ENCODE measurements around the gene TTC17. TPM values are rescaled to one million over a fixed set of nuclear protein-coding genes. Genes with fewer than 3 reads are reported as not detected.

TTC17 gene
- polyA plus RNA-seq, 1 donor (not counting 4 experiments of a cell fraction or from before 2014, with no cell fraction given), result 53.4 TPM

GRCh38 chr11:43497144-43497543, 138.4 kb downstream of the TTC17 start:
- TF ChIP-seq, protein P1, sequence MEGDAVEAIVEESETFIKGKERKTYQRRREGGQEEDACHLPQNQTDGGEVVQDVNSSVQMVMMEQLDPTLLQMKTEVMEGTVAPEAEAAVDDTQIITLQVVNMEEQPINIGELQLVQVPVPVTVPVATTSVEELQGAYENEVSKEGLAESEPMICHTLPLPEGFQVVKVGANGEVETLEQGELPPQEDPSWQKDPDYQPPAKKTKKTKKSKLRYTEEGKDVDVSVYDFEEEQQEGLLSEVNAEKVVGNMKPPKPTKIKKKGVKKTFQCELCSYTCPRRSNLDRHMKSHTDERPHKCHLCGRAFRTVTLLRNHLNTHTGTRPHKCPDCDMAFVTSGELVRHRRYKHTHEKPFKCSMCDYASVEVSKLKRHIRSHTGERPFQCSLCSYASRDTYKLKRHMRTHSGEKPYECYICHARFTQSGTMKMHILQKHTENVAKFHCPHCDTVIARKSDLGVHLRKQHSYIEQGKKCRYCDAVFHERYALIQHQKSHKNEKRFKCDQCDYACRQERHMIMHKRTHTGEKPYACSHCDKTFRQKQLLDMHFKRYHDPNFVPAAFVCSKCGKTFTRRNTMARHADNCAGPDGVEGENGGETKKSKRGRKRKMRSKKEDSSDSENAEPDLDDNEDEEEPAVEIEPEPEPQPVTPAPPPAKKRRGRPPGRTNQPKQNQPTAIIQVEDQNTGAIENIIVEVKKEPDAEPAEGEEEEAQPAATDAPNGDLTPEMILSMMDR (optimal IDR thresholded peaks at IDR 0.05 in 1 of 3, IDR thresholded peaks at IDR 0.05 in 1 of 3, conservative IDR thresholded peaks at IDR 0.05 in 1 of 3; ENCODE audit: extremely low read depth in 1 of 3, insufficient read depth in 2 of 3, low read length in 3 of 3), result no peak
- TF ChIP-seq EZH2 (IDR thresholded peaks at IDR 0.05; ENCODE audit: low read length), result no peak
- dilution Hi-C loops (cut with MboI; ENCODE audit: extremely low pct_ligation_motif_present, low sequenced_read_pairs), result no loop called here

GRCh38 chr11:43498561-43498960, 139.8 kb downstream of the TTC17 start:
- H3K27ac ChIP-seq (ENCODE audit: control insufficient read depth, insufficient read depth, low read length), result no peak overlapping the region
- DNase-seq (ENCODE audit: low read depth, low spot score) (no peak), FAIRE-seq (no peak)
- H3K4me3 ChIP-seq (ENCODE audit: control insufficient read depth in 2 of 3, extremely low read depth in 1 of 3, insufficient read depth in 2 of 3, low read depth in 1 of 3, low read length in 3 of 3), result no peak overlapping the region
- H3K36me3 ChIP-seq (ENCODE audit: control insufficient read depth in 2 of 2, extremely low read depth in 1 of 2, insufficient read depth in 2 of 2, low read length in 2 of 2), result peaks cover 0 to 2% of the 10 kb centered on the region in 2 experiments
- no peaks in the 10 kb centered on the region for H3K9me1 ChIP-seq (ENCODE audit: control insufficient read depth, extremely low read depth, insufficient read depth, low read length)
- no peaks in the 10 kb centered on the region for H3K27me3 ChIP-seq (ENCODE audit: control insufficient read depth, extremely low read depth, insufficient read depth, low read length)
- no peak overlapping the region for H2AFZ ChIP-seq (ENCODE audit: control insufficient read depth, low read length)
- no peak for TF ChIP-seq EZH2 (IDR thresholded peaks at IDR 0.05; ENCODE audit: low read length)
- TF ChIP-seq, protein P1 (optimal IDR thresholded peaks at IDR 0.05 in 1 of 3, IDR thresholded peaks at IDR 0.05 in 1 of 3, conservative IDR thresholded peaks at IDR 0.05 in 1 of 3; ENCODE audit: extremely low read depth in 1 of 3, insufficient read depth in 2 of 3, low read length in 3 of 3), result no peak
- H3K4me2 ChIP-seq (ENCODE audit: control insufficient read depth, extremely low read depth, insufficient read depth, low read depth, low read length), result no peak overlapping the region
- dilution Hi-C loops (cut with MboI; ENCODE audit: extremely low pct_ligation_motif_present, low sequenced_read_pairs), result no loop called here
- no peaks in the 10 kb centered on the region for H3K9me3 ChIP-seq (ENCODE audit: control insufficient read depth, low read depth, low read length)
- no peaks in the 10 kb centered on the region for H3K79me2 ChIP-seq (ENCODE audit: control insufficient read depth, insufficient read depth, low read length)
- no peak overlapping the region for H3K9ac ChIP-seq (ENCODE audit: control insufficient read depth, extremely low read depth, insufficient read depth, low read length)
- no peaks in the 10 kb centered on the region for H3K4me1 ChIP-seq (ENCODE audit: control insufficient read depth, extremely low read depth, insufficient read depth, low read length)
- H4K20me1 ChIP-seq (ENCODE audit: control insufficient read depth, extremely low read depth, insufficient read depth, low read length), result no peaks in the 10 kb centered on the region

More at GRCh38 chr11:43497144-43497543, 138.4 kb downstream of the TTC17 start:
- no peaks in the 10 kb centered on the region for H3K27me3 ChIP-seq (ENCODE audit: control insufficient read depth, extremely low read depth, insufficient read depth, low read length)
- no peak for DNase-seq (ENCODE audit: low read depth, low spot score)
- no peaks in the 10 kb centered on the region for H3K9me3 ChIP-seq (ENCODE audit: control insufficient read depth, low read depth, low read length)
- no peak for FAIRE-seq
- H3K27ac ChIP-seq (ENCODE audit: control insufficient read depth, insufficient read depth, low read length), result no peak overlapping the region
- H2AFZ ChIP-seq (ENCODE audit: control insufficient read depth, low read length), result no peak overlapping the region
- no peaks in the 10 kb centered on the region for H3K9me1 ChIP-seq (ENCODE audit: control insufficient read depth, extremely low read depth, insufficient read depth, low read length)
- H3K79me2 ChIP-seq (ENCODE audit: control insufficient read depth, insufficient read depth, low read length), result no peaks in the 10 kb centered on the region
- H3K4me3 ChIP-seq (ENCODE audit: control insufficient read depth in 2 of 3, extremely low read depth in 1 of 3, insufficient read depth in 2 of 3, low read depth in 1 of 3, low read length in 3 of 3), result no peak overlapping the region
- no peak overlapping the region for H3K4me2 ChIP-seq (ENCODE audit: control insufficient read depth, extremely low read depth, insufficient read depth, low read depth, low read length)
- no peak overlapping the region for H3K9ac ChIP-seq (ENCODE audit: control insufficient read depth, extremely low read depth, insufficient read depth, low read length)
- H3K36me3 ChIP-seq (ENCODE audit: control insufficient read depth in 2 of 2, extremely low read depth in 1 of 2, insufficient read depth in 2 of 2, low read length in 2 of 2), result peaks cover 4 to 7% of the 10 kb centered on the region in 2 experiments
- no peaks in the 10 kb centered on the region for H3K4me1 ChIP-seq (ENCODE audit: control insufficient read depth, extremely low read depth, insufficient read depth, low read length)
- H4K20me1 ChIP-seq (ENCODE audit: control insufficient read depth, extremely low read depth, insufficient read depth, low read length), result no peaks in the 10 kb centered on the region
